Ishikawa (cell line): ENCODE measurements around the gene SLC27A4.

Source experiments
- CEBPB ChIP-seq: IDR thresholded peaks from 2 replicates; pipeline ENCODE4 v1.6.1; 2012
- CREB1 ChIP-seq: IDR thresholded peaks from 2 replicates; pipeline ENCODE4 v1.6.1; 2012; ENCODE audit warnings: low read depth
- EGR1 ChIP-seq: IDR thresholded peaks from 2 replicates; pipeline ENCODE4 v1.6.1; 2012
- EP300 ChIP-seq: IDR thresholded peaks from 2 replicates; pipeline ENCODE4 v1.6.1; 2012; ENCODE audit warnings: borderline replicate concordance
- FOXM1 ChIP-seq: IDR thresholded peaks from 2 replicates; pipeline ENCODE4 v1.6.1; 2012; ENCODE audit warnings: low read depth, borderline replicate concordance
- NFIC ChIP-seq: IDR thresholded peaks from 2 replicates; pipeline ENCODE4 v1.6.1; 2012
- RAD21 ChIP-seq: IDR thresholded peaks from 2 replicates; pipeline ENCODE4 v1.6.1; 2012; ENCODE audit warnings: low read depth
- TAF1 ChIP-seq: IDR thresholded peaks from 2 replicates; pipeline ENCODE4 v1.6.1; 2012; ENCODE audit warnings: low read depth, mild to moderate bottlenecking
- TCF12 ChIP-seq: IDR thresholded peaks from 2 replicates; pipeline ENCODE4 v1.6.1; 2012; ENCODE audit warnings: low read depth
- TEAD4 ChIP-seq: IDR thresholded peaks from 2 replicates; pipeline ENCODE4 v1.6.1; 2012
- YY1 ChIP-seq: IDR thresholded peaks from 2 replicates; pipeline ENCODE4 v1.6.1; 2012; ENCODE audit warnings: low read depth
- TF ChIP-seq, protein P1 (sequence below): IDR thresholded peaks from 2 replicates; pipeline ENCODE4 v1.6.1; 2012; ENCODE audit warnings: low read depth, mild to moderate bottlenecking
- TF ChIP-seq, protein P2 (sequence below): IDR thresholded peaks from 2 replicates; pipeline ENCODE4 v1.6.1; 2012
- TF ChIP-seq, protein P3 (sequence below): IDR thresholded peaks from 2 replicates; pipeline ENCODE4 v1.6.1; 2012

DNA sequence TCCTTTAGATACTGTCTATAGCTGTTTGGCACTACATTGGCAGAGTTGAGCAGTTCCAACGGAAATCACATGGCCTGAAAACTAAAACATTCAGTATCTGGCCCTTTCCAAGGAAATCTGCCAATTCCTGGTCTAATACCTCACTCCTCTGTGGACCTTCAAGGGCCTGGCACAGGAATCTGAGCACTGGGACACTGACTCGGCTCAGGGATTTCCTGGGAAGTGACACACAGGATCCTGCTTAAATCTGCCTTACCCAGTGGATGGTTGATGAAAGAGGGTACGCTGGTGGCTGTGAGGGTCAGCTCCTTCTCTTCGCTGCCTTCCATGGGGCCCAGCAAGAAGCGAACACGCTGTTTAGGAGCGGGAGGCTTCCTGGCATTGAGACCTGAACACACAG lies 19.0 kb upstream of the SLC27A4 start:
- TF ChIP-seq FOXM1 (no peak), RAD21 (no peak), YY1 (no peak), EP300 (no peak), TCF12 (no peak), CEBPB (no peak), TEAD4 (no peak), TAF1 (no peak), CREB1 (no peak), NFIC (no peak), EGR1 (no peak)
- TF ChIP-seq, protein P1, sequence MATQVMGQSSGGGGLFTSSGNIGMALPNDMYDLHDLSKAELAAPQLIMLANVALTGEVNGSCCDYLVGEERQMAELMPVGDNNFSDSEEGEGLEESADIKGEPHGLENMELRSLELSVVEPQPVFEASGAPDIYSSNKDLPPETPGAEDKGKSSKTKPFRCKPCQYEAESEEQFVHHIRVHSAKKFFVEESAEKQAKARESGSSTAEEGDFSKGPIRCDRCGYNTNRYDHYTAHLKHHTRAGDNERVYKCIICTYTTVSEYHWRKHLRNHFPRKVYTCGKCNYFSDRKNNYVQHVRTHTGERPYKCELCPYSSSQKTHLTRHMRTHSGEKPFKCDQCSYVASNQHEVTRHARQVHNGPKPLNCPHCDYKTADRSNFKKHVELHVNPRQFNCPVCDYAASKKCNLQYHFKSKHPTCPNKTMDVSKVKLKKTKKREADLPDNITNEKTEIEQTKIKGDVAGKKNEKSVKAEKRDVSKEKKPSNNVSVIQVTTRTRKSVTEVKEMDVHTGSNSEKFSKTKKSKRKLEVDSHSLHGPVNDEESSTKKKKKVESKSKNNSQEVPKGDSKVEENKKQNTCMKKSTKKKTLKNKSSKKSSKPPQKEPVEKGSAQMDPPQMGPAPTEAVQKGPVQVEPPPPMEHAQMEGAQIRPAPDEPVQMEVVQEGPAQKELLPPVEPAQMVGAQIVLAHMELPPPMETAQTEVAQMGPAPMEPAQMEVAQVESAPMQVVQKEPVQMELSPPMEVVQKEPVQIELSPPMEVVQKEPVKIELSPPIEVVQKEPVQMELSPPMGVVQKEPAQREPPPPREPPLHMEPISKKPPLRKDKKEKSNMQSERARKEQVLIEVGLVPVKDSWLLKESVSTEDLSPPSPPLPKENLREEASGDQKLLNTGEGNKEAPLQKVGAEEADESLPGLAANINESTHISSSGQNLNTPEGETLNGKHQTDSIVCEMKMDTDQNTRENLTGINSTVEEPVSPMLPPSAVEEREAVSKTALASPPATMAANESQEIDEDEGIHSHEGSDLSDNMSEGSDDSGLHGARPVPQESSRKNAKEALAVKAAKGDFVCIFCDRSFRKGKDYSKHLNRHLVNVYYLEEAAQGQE: no peak
- TF ChIP-seq, protein P2, sequence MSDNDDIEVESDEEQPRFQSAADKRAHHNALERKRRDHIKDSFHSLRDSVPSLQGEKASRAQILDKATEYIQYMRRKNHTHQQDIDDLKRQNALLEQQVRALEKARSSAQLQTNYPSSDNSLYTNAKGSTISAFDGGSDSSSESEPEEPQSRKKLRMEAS: no peak
- TF ChIP-seq, protein P3, sequence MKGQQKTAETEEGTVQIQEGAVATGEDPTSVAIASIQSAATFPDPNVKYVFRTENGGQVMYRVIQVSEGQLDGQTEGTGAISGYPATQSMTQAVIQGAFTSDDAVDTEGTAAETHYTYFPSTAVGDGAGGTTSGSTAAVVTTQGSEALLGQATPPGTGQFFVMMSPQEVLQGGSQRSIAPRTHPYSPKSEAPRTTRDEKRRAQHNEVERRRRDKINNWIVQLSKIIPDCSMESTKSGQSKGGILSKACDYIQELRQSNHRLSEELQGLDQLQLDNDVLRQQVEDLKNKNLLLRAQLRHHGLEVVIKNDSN: no peak
